ENCODE data around the gene SGO2.

DNA sequence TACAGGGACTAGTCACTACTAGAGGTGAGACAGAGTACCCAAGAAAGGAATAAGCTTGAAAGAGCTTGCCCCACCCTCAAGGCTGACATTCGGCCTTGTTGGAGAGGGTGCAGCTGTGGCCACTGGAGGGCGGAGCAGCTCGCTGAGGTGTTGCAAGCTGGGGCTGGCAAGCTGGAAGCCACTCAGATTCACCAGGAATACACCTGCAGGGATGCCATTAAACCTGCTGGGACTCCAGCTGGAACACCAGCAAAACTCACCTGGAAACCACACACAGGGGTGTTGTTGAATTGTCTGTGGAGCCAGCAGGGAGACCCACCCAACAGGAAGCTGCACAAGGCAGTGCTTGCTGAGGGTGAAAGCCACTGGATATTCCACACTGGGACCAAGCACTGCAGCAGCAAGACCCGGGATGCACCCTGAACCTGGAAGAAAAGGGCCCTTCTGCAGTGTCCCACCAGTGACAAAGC, 42.2 kb upstream of the SGO2 start:
- TF ChIP-seq EZH2 (IDR thresholded peaks at IDR 0.05; ENCODE audit: insufficient read depth, poor library complexity, severe bottlenecking) (no peak), EZH2phosphoT487 (IDR thresholded peaks at IDR 0.05; ENCODE audit: insufficient read depth, low read depth) (no peak)
